ENCODE data around the gene POLDIP2.

POLDIP2 gene

DNA sequence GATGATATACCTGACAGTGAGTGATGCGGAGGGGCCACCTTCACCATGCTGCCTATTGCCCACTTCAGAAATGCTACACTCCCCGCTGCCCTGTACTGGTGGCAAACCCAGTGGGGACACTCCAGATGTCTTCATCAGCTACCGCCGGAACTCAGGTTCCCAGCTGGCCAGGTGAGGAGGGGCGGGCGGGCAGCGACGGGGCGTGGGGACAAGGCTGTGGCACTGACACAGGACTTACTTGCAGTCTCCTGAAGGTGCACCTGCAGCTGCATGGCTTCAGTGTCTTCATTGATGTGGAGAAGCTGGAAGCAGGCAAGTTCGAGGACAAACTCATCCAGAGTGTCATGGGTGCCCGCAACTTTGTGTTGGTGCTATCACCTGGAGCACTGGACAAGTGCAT is 30.8 kb upstream of the POLDIP2 start:
- no peak for DNase-seq

DNA sequence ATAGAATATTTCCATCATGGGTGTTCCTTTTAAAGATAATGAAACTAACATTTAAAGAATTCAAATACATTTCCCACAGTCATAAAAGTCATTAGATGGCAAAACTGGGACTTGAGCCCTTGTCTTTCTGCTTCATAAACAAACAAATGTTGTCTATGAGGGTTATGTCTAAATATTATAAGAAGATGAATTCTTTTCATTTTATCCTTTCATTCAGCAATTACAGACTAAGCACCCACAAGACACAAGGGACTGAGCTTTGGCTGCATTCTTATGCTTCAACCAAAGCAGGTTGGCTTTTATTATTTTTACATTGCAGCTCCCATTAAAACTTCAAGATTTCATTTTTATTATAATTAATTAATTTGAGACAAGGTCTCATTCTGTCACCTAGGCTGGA is 29.1 kb upstream of the POLDIP2 start:
- no peak for DNase-seq

DNA sequence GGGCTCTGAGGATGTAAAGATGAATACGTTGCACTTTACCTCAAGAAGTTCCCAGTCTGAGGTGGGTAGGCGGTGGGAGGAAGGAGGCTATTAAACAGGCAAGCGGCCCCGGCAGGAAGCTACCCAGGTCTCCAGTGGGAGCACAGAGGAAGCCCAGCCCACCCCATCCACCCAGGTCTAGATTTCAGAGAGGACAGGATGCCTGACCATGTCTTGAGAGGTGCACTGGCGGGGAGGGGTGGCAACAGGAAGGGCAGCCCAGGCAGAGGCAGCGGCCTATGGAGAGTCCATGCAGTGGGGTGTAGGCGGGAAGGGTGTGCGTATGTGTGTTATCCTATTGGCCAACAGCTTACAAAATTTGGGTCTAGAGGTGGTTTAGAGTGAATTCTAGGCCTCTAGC is 28.1 kb upstream of the POLDIP2 start:
- no peak for DNase-seq

DNA sequence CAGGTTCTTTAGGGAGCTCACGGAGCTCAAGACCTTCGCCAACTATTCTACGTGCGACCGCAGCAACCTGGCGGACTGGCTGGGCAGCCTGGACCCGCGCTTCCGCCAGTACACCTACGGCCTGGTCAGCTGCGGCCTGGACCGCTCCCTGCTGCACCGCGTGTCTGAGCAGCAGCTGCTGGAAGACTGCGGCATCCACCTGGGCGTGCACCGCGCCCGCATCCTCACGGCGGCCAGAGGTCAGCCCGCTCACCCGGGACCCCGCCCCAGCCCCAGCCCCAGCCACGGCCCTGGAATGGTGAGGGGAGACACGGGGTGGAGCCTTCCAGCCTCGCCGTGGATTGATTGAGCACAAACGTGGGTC is 27.7 kb upstream of the POLDIP2 start:
- DNase-seq = no peak

DNA sequence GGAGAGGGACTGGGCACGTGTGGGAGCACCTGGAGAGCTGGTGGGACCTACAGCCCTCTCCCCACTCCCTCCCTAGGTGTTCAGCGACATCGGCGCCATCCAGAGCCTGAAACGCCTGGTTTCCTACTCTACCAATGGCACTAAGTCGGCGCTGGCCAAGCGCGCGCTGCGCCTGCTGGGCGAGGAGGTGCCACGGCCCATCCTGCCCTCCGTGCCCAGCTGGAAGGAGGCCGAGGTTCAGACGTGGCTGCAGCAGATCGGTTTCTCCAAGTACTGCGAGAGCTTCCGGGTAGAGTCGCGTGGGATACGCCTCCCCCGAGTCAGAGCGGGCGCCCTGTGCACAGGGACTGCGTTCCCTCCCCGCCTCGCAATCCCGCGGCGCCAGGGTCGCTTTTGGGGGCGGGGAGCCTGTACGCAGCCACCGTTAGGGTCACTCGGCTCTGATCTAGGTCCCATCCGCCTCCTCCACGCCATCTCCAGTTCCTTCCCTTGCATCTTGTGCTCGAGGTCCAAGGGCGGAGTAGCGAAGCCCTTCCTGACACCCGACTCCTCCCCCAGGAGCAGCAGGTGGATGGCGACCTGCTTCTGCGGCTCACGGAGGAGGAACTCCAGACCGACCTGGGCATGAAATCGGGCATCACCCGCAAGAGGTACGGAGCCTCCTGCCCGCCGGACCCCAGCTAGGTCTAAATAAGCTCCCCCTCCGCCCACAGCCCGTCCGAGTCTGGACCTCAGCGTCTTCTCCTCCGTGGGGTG is 27.1 kb upstream of the POLDIP2 start:
- no peak for DNase-seq

DNA sequence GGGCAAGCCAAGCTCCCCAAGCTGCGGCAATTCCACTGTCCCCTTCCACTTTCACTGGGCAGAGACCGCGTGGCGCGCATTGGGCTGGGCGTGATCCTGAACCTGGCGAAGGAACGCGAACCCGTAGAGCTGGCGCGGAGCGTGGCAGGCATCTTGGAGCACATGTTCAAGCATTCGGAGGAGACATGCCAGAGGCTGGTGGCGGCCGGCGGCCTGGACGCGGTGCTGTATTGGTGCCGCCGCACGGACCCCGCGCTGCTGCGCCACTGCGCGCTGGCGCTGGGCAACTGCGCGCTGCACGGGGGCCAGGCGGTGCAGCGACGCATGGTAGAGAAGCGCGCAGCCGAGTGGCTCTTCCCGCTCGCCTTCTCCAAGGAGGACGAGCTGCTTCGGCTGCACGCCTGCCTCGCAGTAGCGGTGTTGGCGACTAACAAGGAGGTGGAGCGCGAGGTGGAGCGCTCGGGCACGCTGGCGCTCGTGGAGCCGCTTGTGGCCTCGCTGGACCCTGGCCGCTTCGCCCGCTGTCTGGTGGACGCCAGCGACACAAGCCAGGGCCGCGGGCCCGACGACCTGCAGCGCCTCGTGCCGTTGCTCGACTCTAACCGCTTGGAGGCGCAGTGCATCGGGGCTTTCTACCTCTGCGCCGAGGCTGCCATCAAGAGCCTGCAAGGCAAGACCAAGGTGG is 24.0 kb upstream of the POLDIP2 start:
- DNase-seq = no peak

DNA sequence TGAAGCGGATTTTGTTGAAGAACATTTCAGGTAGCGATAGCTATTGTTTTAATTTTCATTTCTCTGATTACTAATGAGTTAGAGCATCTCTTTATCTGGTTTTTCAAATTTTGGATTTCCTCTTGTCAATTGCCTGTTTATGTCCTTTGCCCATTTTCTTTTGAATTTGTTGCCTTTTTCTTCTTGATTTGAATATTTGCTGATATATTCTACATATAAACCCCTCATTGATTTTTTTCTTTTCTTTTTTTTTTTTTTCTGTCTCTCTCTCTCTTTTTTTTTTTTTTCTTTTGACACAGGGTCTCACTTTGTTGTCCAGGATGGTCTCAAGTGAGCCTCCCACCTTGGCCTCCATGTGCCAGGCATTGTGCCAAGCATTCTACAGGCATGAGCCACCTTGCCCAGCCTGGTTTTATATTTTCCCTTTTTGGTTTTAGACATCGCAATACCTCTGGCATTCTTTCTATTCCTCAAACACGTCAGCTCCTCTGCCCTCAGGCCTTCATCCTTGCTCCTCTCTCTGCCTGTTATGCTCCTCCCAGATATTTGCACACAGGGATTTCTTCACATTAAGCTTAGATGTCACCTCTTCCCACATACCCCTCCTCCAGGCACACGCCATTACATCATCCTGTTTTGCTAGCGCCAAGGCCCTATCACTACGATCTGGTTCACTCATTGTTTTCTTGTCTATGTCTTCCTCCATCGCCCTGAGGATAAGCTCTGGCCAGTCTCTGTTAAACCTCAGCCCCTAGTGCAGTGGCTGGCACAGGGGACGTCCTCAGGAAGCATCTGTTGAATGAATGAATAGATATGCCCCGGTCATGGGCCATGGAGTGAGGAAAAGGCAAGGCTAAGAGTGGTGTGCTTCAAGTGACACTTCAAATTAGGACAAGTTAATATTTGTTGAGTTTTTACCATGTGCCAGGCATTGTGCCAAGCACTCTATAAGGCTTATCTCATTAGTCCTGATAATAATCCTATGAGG is 22.8 kb upstream of the POLDIP2 start:
- no peak for DNase-seq

DNA sequence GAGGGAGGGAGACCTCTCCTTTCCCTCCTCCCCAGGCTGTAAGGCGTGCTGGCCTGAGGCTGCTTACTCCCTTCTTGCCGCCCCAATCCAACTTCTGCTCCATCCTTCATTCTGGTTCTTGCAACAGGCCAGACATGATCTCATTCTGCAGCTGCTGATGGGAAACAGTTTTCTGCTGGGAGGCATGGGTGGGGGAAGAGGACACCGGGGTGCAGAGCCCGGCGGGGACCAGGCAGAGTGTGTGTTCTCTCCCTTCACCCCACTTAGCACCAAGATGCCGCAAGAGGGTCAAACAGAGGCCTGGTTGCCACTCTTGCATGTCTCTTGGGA is 15.6 kb upstream of the POLDIP2 start:
- DNase-seq = no peak

DNA sequence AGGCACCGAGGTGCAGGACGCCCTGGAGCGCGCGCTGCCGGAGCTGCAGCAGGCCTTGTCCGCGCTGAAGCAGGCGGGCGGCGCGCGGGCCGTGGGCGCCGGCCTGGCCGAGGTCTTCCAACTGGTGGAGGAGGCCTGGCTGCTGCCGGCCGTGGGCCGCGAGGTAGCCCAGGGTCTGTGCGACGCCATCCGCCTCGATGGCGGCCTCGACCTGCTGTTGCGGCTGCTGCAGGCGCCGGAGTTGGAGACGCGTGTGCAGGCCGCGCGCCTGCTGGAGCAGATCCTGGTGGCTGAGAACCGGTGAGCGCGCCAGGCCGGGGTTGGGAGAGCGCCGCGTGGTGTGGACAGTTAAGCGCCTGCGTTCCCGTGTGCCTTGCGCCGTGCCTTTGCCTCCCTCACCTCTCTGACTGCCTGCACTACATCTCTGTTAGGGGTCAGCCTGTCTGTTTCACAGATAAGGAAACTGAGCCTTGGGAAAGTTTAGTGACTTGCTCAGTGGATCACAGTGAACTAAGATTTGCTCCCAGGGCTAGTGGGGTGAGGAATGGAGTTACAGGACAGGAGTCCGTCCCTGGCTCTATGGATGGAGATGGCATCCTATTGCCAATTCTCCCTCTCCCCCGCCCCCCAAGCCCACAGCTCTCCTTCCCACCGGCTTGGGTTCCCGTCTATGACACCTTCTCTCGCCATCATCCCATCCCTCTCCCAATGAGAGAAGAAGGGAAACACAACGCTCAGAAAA is 15.0 kb upstream of the POLDIP2 start:
- DNase-seq = no peak

DNA sequence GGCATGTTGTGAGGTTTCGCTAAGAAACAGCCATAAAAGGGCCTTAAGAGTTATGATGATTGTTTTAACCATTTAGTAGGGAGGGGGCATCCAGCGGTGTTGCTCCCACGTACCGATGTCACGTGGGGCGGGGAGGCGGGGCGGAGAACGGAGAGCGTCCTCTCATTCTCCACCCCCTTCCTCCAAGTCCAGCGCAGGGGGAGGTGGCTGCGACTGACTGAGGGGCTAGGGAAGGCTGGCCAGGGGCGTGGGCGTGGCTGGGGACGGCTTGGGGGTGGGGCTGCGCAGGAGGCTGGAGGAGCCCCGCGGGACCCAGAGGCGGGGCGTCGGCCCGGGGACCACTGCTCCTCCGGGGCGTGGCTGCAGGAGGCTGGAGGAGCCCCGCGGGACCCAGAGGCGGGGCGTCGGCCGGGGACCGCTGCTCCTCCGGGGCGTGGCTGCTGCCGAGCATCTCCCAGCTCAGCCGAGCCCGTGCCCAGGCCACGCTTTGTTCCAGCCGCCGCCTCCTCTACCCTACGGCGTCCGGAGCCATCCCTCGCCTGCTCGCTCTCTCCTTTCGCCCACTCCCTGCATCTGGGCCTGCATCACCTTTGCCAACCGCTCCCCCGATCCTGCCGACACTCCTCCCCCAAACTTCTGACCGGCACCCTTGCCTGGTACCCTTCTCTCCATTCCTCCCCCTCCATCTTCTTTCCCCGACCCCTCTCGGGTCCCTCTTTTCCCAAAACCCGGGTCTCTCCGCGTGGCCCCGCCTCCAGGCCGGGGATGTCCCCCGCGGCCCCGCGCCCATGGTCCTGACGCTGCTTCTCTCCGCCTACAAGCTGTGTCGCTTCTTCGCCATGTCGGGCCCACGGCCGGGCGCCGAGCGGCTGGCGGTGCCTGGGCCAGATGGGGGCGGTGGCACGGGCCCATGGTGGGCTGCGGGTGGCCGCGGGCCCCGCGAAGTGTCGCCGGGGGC is 14.2 kb upstream of the POLDIP2 start, which contains the start of gene SARM1:
Gene SARM1, plus strand, starts transcription at position 450 of the 958 bp plus-strand sequence. Its CDS starts 339 bp downstream, at position 789.
- DNase-seq = peak; percentile 62 to 70

DNA sequence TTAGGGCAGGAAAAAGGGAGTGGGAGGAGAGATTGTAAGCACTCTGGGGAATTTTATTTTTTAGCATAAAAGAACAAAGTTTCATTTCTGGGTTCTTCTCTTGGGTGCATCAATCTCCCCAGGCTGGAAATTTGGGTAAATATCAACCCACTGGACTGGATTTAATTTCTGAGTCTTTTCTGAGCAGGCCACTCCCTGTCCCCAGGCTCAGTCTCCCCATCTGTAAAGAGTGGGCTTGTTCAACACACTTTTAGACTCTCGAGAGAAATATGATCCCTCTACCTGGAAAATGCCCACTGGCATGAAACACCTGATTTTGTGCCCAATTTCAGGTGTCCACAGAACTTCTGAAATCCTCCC is 13.4 kb upstream of the POLDIP2 start:
- no peak for DNase-seq

DNA sequence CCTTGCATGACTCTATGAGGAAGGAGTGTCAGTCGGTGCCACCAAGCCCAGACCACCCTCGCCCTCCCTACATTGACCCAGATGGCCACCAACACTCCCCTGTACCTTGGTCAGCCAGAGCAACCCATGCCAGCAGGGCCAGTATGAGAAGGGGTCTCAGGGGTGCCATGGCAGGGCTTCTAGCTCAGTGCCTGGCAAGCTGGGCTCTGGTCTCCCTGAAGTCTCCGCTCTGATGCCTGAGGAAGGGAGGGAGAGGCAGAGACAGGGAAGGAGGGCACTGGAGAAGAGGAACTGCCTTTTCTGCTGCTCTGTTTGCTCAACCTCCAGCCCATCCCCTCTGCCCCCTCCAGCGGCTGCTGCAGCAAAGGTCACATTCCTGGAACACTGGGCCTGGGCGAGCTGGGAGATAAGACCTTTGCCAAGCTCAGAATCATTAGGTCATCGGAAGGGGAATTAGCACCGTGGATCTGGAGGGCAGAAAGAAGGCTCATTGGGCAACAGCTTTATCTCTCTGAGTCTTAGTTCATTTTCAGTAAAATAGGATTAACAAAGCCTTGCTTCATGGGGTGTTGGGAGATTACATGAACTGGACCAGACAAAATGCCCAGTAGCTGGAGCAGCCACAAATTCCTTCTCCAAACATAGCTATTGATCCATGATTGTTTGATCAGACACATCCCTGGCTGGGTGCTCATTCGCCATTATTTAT is 12.9 kb upstream of the POLDIP2 start, which contains the start of gene VTN:
Gene VTN, minus strand, starts transcription at position 273 of the 709 bp plus-strand sequence. Its CDS starts 104 bp downstream, at position 169.
- DNase-seq = no peak

DNA sequence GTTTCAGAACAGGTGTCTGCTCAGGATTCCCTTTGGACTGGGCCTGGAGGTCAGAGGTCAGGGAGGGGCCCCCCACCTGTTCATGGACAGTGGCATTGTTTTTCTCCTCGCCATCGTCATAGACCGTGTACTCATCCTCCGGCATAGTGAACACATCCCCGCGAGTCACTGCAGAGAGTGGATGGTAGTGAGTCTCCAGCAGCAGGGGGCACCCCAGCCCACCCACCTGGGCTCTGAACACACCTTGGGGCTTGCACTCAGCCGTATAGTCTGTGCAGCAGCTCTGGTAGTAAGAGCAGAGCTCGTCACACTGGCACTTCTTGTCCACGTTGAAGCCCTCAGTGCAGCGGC is 12.3 kb upstream of the POLDIP2 start:
- no peak for DNase-seq

DNA sequence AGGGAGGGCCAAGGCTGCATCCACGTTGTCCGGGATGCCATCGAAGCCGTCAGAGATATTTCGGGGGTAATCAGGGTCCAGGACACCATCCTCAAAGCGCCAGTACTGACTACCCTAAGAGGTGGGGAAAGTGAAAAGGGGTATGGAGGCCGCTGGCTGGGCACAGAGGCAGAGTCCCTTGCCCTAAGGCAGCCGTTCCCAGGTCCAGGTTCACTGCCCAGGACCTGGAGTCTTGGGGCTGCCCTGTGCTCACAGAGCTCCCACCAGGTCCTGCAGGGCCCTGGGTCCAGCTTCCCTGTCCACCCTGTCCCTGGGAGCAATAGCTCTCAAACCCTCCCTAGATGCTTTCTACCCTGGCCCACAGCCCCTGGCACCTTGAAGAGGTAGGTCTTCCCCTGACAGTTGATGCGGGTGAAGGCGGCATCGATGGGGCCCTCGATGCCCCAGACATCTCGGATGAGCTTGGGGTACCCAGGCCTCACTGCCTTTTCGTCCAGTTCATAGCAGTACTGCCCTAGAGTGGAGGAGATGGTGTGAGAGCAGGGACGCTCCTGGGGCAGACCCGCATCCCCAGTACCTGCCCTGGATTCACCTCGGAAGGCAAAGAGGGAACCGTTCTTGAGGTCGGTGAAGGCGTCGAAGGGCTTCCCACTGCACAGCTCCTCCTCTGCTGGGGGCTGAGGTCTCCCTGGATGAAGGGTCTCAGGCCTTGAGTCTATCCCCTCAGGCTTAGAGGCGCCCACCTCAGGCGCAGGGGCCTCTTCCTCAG is 11.8 kb upstream of the POLDIP2 start:
- DNase-seq = no peak

DNA sequence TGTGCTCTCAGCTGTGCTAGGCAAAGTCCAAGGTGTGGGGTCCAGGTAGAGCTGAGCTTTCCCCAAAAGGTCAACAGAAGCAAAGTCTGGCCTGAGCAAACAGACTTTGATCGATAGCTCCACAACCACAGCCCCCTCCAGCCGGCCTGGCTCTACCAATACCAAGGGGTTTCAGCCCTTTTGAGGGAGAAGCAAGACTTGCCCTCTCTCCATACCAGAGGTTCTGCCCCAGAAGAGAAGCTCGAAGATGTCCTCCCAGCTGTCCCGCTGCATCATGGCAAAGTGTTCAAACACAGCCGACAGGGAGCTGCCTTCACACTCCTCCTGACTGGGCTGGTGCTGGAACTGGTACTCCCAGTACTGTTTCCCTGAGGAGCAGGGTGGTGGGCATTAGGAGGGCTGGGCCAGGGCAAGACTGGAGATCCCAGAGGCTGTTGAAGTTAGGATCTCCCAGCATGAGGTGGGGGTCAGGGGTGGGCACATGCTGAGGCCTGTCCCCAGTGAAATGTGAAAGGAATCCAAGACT is 11.0 kb upstream of the POLDIP2 start:
- no peak for DNase-seq

DNA sequence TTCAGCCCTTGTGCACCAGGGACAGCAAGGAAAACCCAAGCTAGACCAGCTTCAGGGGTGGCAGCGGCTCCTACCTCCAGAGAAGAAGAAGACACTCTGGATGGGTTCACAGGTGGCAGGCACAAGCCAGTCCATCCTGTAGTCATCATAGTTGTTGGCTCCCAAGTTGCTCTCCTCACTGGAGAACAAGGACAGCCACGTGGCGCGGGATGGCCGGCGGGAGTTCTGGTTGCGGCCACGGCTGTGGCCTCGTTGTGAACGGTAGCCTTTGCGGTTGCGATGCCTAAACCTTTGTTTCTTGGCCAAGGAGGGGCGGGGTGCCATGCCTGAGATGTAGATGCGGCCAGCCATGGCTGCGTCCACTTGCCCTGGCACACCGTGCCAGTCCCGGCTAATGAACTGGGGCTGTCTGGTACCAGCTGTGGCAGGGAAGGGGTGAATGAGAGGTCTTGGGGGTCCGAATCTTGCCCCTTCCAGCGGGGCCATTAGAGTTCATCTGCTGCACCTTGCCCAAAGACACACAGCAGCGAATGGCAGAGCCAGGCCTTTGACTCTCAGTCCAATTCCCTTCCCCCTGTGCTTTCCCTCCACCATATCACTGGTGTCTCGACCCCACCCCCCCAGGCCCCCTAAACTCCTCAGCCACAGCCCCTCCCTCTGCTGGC is 10.4 kb upstream of the POLDIP2 start:
- no peak for DNase-seq

DNA sequence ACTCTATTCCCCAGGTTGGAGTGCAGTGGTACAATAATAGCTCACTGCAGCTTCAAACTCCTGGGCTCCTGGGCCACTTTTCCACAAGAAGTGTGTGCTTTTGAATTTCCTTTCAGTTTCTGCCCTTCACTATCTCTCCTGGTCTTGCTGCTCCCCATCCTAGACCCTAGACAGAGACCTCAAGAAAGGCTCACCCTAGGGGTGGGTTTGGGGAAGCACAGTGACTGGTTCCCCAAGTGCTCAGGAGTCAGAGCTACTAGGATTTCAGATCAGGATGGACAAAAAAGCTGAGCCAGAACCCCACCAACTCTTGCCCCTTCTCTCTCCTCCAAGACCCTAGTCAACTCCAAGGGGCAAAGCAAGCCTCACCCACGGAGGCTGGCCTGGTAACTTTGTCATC is 9.3 kb upstream of the POLDIP2 start:
- no peak for DNase-seq

DNA sequence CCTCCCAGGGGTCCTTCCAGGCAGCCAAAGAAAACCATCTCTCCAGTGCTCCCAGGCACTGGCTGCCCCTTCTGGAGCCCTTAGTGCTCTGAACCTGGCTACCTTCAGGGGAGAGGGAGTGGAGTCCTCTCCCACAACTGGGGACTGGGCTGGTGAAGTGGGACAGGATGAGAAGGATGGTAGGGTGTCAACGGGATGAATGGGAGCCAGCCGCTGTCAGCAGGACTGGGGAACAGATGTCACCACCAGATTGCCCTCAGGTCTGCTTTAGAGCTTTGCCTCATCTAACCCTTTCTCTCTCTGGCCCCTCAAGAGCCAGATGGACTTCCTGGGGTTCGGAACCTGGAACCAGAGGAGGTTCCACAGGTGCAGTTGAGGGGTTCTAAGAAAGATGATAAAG is 8.2 kb upstream of the POLDIP2 start:
- no peak for DNase-seq

DNA sequence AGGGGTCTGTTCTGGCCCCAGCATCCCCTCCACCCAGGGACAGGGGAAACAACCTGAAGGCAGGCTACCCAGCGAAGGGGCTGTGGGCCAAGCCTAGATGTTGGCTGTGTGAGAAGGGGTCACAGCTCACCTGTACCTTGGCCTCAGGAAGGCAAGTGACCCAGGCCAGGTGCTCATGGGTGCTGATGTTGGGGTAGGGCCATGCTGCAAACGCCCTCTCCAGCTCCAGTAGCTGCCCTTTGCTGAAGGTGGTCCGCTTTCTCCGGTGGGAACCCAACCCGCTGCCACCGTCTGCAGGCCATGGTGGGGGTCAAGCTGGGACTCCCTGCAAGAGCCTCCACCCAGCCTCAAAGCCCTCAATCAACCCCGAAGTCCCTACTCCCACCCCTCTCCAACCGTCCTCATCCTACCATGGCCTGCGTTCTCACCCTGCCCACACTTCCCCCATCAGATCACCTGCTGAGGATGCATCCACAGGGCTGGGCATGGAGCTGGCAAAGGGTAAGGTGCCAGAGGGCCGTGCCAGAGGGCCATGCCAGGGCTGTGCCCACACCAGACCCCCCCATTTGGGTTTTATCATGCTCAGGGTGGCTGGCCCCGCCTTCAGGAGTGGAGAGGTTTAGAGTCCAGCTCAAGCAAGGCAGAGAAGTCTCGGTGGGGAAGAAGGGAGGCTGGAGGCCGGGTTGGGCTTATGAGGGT is 7.5 kb upstream of the POLDIP2 start, which contains the start of gene SEBOX:
Gene SEBOX, minus strand, starts transcription at position 535 of the 699 bp plus-strand sequence. Its CDS starts 48 bp downstream, at position 487.
- DNase-seq = no peak

Measured in hippocampal formation (tissue), 2 donors.